GM12878 (cell line): ENCODE data around the gene DLGAP3.

Experiments used
- ASH2L ChIP-seq: fragments of 300-600, 200-600 bp; sonication (generic); IDR thresholded peaks from 2 replicates; pipeline ENCODE4 v1.6.1; 2017; ENCODE audit warnings: low read depth, mild to moderate bottlenecking, borderline replicate concordance
- BHLHE40 ChIP-seq, 2 experiments: fragments of 450-650 bp in 1 of 2; IDR thresholded peaks; 2 replicates each; pipeline ENCODE4 v1.6.1; 2011 to 2017; ENCODE audit warnings: low read depth in 2 of 2, borderline replicate concordance in 1 of 2, improper control_type of control experiment in 1 of 2, low read length in 1 of 2, mild to moderate bottlenecking in 1 of 2
- CREM ChIP-seq: IDR thresholded peaks from 2 replicates; pipeline ENCODE4 v1.6.1; 2014; ENCODE audit warnings: antibody characterized with exemption, low read depth
- EZH2 ChIP-seq: IDR thresholded peaks from 2 replicates; pipeline ENCODE4 v1.6.1; 2012; ENCODE audit warnings: low read depth, mild to moderate bottlenecking, control low read depth, inconsistent platforms, low read length, borderline replicate concordance; ENCODE audit not compliant: control insufficient read depth
- MXI1 ChIP-seq: fragments of 150-350 bp; IDR thresholded peaks from 2 replicates; pipeline ENCODE4 v1.6.1; 2011; ENCODE audit warnings: low read depth, mild to moderate bottlenecking, inconsistent platforms, low read length, improper control_type of control experiment
- MYC ChIP-seq: IDR thresholded peaks from 2 replicates; pipeline ENCODE4 v1.6.1; 2011; ENCODE audit warnings: mild to moderate bottlenecking, low read length, moderate library complexity, inconsistent platforms; ENCODE audit not compliant: insufficient read depth, insufficient replicate concordance, insufficient read length, severe bottlenecking
- NRF1 ChIP-seq: conservative IDR thresholded peaks from 2 replicates; pipeline ENCODE4 v1.6.1; 2011; ENCODE audit warnings: mild to moderate bottlenecking, low read depth, low read length, improper control_type of control experiment
- TCF12 ChIP-seq: IDR thresholded peaks from 2 replicates; pipeline ENCODE4 v1.6.1; 2011; ENCODE audit warnings: low read depth, mild to moderate bottlenecking, low read length
- ZSCAN29 ChIP-seq: fragments of 450-650 bp; IDR thresholded peaks from 2 replicates; pipeline ENCODE4 v1.6.1; 2017; ENCODE audit warnings: mild to moderate bottlenecking, moderate library complexity
- TF ChIP-seq, protein P1 (sequence below), 3 experiments: IDR thresholded peaks in 2 of 3; conservative IDR thresholded peaks in 1 of 3; 2 replicates each; pipeline ENCODE4 v1.5.1; 2011; ENCODE audit warnings: low read depth in 3 of 3, low read length in 3 of 3, mild to moderate bottlenecking in 3 of 3, control low read depth in 2 of 3, moderate library complexity in 2 of 3, inconsistent platforms in 1 of 3, mixed read lengths in 1 of 3; ENCODE audit not compliant: control insufficient read depth in 2 of 3, insufficient read depth in 1 of 3; ENCODE audit errors: extremely low read depth in 1 of 3
- TF ChIP-seq, protein P2 (sequence below): IDR thresholded peaks from 2 replicates; pipeline ENCODE4 v1.6.1; 2012; ENCODE audit warnings: low read depth, low read length, improper control_type of control experiment

GRCh38 chr1:34856697-34857096 lies 72.8 kb downstream of the DLGAP3 start:
- TF ChIP-seq BHLHE40 (IDR thresholded peaks at IDR 0.05; ENCODE audit: borderline replicate concordance in 1 of 2, low read depth in 2 of 2, low read length in 1 of 2) (no peak), TCF12 (no peak), CREM (no peak), ASH2L (no peak), EZH2 (no peak), NRF1 (no peak), MYC (no peak), ZSCAN29 (no peak), MXI1 (no peak)
- TF ChIP-seq, protein P1, sequence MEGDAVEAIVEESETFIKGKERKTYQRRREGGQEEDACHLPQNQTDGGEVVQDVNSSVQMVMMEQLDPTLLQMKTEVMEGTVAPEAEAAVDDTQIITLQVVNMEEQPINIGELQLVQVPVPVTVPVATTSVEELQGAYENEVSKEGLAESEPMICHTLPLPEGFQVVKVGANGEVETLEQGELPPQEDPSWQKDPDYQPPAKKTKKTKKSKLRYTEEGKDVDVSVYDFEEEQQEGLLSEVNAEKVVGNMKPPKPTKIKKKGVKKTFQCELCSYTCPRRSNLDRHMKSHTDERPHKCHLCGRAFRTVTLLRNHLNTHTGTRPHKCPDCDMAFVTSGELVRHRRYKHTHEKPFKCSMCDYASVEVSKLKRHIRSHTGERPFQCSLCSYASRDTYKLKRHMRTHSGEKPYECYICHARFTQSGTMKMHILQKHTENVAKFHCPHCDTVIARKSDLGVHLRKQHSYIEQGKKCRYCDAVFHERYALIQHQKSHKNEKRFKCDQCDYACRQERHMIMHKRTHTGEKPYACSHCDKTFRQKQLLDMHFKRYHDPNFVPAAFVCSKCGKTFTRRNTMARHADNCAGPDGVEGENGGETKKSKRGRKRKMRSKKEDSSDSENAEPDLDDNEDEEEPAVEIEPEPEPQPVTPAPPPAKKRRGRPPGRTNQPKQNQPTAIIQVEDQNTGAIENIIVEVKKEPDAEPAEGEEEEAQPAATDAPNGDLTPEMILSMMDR (IDR thresholded peaks at IDR 0.05 in 2 of 3, conservative IDR thresholded peaks at IDR 0.05 in 1 of 3; ENCODE audit: control insufficient read depth in 2 of 3, extremely low read depth in 1 of 3, insufficient read depth in 1 of 3, low read depth in 3 of 3, low read length in 3 of 3) = no peak
- TF ChIP-seq, protein P2, sequence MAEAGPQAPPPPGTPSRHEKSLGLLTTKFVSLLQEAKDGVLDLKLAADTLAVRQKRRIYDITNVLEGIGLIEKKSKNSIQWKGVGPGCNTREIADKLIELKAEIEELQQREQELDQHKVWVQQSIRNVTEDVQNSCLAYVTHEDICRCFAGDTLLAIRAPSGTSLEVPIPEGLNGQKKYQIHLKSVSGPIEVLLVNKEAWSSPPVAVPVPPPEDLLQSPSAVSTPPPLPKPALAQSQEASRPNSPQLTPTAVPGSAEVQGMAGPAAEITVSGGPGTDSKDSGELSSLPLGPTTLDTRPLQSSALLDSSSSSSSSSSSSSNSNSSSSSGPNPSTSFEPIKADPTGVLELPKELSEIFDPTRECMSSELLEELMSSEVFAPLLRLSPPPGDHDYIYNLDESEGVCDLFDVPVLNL = no peak
